HepG2 (cell line): Measurements from ENCODE around the gene SGO1. TPM values are rescaled to one million over a fixed set of nuclear protein-coding genes. Genes with fewer than 3 reads are reported as not detected.

Experiments
- ATAC-seq: fragments of 200-7000 bp; cut with Tn5 transposase; 3 replicates; pipeline ENCODE4 v1.9.1; 2020; ENCODE audit warnings: mild to moderate bottlenecking, moderate library complexity
- BruUV-seq: library from RNA; stranded (reverse); fragments of 400-500 nt; replicated peaks from 2 replicates; lab custom pipeline; 2021; lab: Mats Ljungman, UMichigan
- CTCF ChIA-PET: fragments of 300-600 bp; formaldehyde crosslinking; extraction: SDS; loops from one replicate; lab custom pipeline; 2021; ENCODE audit warnings: low total read pairs, inconsistent platforms, low intra/inter-chr PET ratio; lab: Yijun Ruan, JAX
- POLR2A ChIA-PET: fragments of 350-600 bp; sonication (Branson Sonifier 250); formaldehyde crosslinking; loops from one replicate; lab custom pipeline; 2020; ENCODE audit warnings: antibody characterized with exemption, inconsistent platforms; lab: Yijun Ruan, JAX
- DNase-seq: peaks from one replicate; pipeline ENCODE4 v3.0.0-alpha.2; 2015; ENCODE audit warnings: low spot score
- FAIRE-seq: peaks from 3 replicates; lab custom pipeline; 2011; peaks lifted over from hg19 to GRCh38; lab: Jason Lieb, UNC
- H2AFZ ChIP-seq: one replicate; pipeline ENCODE4 v1.6.1; 2011; ENCODE audit warnings: low read length, inconsistent platforms
- H3K27ac ChIP-seq: fragments of 300-600 bp; 3 replicates; pipeline ENCODE4 v1.8.0; 2011; ENCODE audit warnings: mixed run types, mild to moderate bottlenecking, mixed read lengths, low read length, inconsistent platforms; ENCODE audit not compliant: insufficient read depth; ENCODE audit errors: extremely low read length
- H3K27me3 ChIP-seq, 2 experiments: fragments of 200-600 bp in 1 of 2; 2 replicates in 1 of 2; 3 replicates in 1 of 2; pipeline versions ENCODE4 v1.6.0 to v1.8.0; 2011; ENCODE audit warnings: low read length in 2 of 2, mild to moderate bottlenecking in 2 of 2, moderate library complexity in 2 of 2, inconsistent platforms in 1 of 2; ENCODE audit not compliant: insufficient read depth in 2 of 2, control insufficient read depth in 1 of 2
- H3K36me3 ChIP-seq, 2 experiments: fragments of 200-600 bp in 1 of 2; replicated peaks in 1 of 2; 2 replicates in 1 of 2; 3 replicates in 1 of 2; pipeline versions ENCODE4 v1.5.1 to v1.8.0; 2011; ENCODE audit warnings: low read length in 2 of 2, inconsistent platforms in 1 of 2; ENCODE audit not compliant: insufficient read depth in 2 of 2, control insufficient read depth in 1 of 2
- H3K4me1 ChIP-seq: 2 replicates; pipeline ENCODE4 v1.5.1; 2012; ENCODE audit warnings: low read length, inconsistent platforms; ENCODE audit not compliant: insufficient read depth
- H3K4me2 ChIP-seq: 2 replicates; pipeline ENCODE4 v1.6.0; 2011; ENCODE audit warnings: low read depth, low read length, inconsistent platforms
- H3K4me3 ChIP-seq, 3 experiments: fragments of 200-600 bp in 1 of 3; sonication (generic), shearing (Covaris generic) in 1 of 3; replicated peaks in 1 of 3; 2 replicates each; pipeline ENCODE4 v1.5.1; 2011 to 2016; ENCODE audit warnings: low read length in 3 of 3, inconsistent platforms in 2 of 3, low read depth in 2 of 3, mild to moderate bottlenecking in 2 of 3, control low read depth in 1 of 3, mixed read lengths in 1 of 3; ENCODE audit not compliant: insufficient read depth in 1 of 3
- H3K79me2 ChIP-seq: one replicate; pipeline ENCODE4 v1.6.1; 2011; ENCODE audit warnings: low read length, inconsistent platforms; ENCODE audit not compliant: insufficient read depth
- H3K9ac ChIP-seq: 2 replicates; pipeline ENCODE4 v1.6.0; 2011; ENCODE audit warnings: mild to moderate bottlenecking, low read depth, low read length, inconsistent platforms; ENCODE audit not compliant: insufficient read depth
- H3K9me3 ChIP-seq: 2 replicates; pipeline ENCODE4 v1.5.1; 2012; ENCODE audit warnings: mild to moderate bottlenecking, low read length
- H4K20me1 ChIP-seq: 2 replicates; pipeline ENCODE4 v1.6.0; 2011; ENCODE audit warnings: inconsistent platforms, mild to moderate bottlenecking, low read length, moderate library complexity; ENCODE audit not compliant: insufficient read depth
- GABPA ChIP-seq, 2 experiments: IDR thresholded peaks; 2 replicates each; pipeline ENCODE4 v1.6.1; 2011 to 2016; ENCODE audit warnings: low read depth in 2 of 2, low read length in 1 of 2, missing biosample characterization in 1 of 2, missing genetic modification characterization in 1 of 2
- HNF4A ChIP-seq: sonication (generic); formaldehyde crosslinking; IDR thresholded peaks from 2 replicates; pipeline ENCODE4 v1.4.0; 2020; ENCODE audit warnings: missing genetic modification reagents
- MLX ChIP-seq: IDR thresholded peaks from 2 replicates; pipeline ENCODE4 v1.6.1; 2016
- ZNF101 ChIP-seq: sonication (generic); formaldehyde crosslinking; IDR thresholded peaks from 2 replicates; pipeline ENCODE4 v1.4.0; 2020; ENCODE audit warnings: mild to moderate bottlenecking, low read depth, missing genetic modification reagents, borderline replicate concordance
- WGBS: methylation state at CpG from one replicate; pipeline ENCODE4 v1.1.6; 2017; ENCODE audit warnings: low lambda C conversion rate; 5-methylcytosine and 5-hydroxymethylcytosine counted together
- in situ Hi-C: cut with HindIII; loops from 2 replicates; pipeline ENCODE4 v1.10.0; 2017; ENCODE audit warnings: low pct_unique_long_range_greater_than_20kb; ENCODE audit not compliant: extremely low pct_ligation_motif_present
- intact Hi-C: fragments of 100-400 bp; cut with micrococcal nuclease; formaldehyde crosslinking; loops from one replicate; pipeline ENCODE4 v1.10.0; 2022; ENCODE audit not compliant: unreplicated experiment
- polyA plus RNA-seq, 8 experiments: library from polyadenylated mRNA; depleted of rRNA in 3 of 8; stranded (reverse) in 7 of 8; unstranded in 1 of 8; fragments of >200 nt; fragmentation: Illumina TruSeq in 4 of 8; extraction: Trizol in 4 of 8; gene quantifications; 2 replicates each; pipeline versions ENCODE4 v1.2.1 to v1.2.3, GENCODE V29; 2011 to 2016; ENCODE audit warnings: low read depth in 4 of 8, missing spikeins in 1 of 8, mixed read lengths in 1 of 8; ENCODE audit not compliant: insufficient read depth in 1 of 8
- total RNA-seq, 5 experiments: library from RNA; depleted of rRNA; stranded (reverse); fragments of >200 nt; fragmentation: Illumina TruSeq; extraction: Trizol; gene quantifications; 2 replicates each; pipeline ENCODE4 v1.2.3, GENCODE V29; 2016; ENCODE audit warnings: low read depth in 1 of 5

The SGO1 gene
- total and polyA plus RNA-seq, 2 of the 13 experiments (the other 11 are each of a cell fraction or from before 2014, with no cell fraction given): 2.1 to 16.1 TPM

- ATAC-seq (no peak), FAIRE-seq (no peak), DNase-seq (no peak)
- H3K27ac ChIP-seq: no peak overlapping the region
- H3K9ac ChIP-seq: no peak overlapping the region
- 66% methylated on average over 7 of the region's 7 CpGs for WGBS
- H3K4me2 ChIP-seq: no peak overlapping the region
- BruUV-seq: no TSS peak
- in situ Hi-C loops: loop anchor here (25.0 kb wide), 1 partner anchor 1652 kb away; no protein-coding TSS in a partner anchor
- H3K79me2 ChIP-seq: no peaks in the 10 kb centered on the region
- intact Hi-C loops: no loop called here
- no peak overlapping the region for H3K4me3 ChIP-seq
- H3K4me1 ChIP-seq: no peaks in the 10 kb centered on the region
- CTCF ChIA-PET: no interaction called here
- no peaks in the 10 kb centered on the region for H4K20me1 ChIP-seq
- POLR2A ChIA-PET: no interaction called here
- no peaks in the 10 kb centered on the region for H3K36me3 ChIP-seq
- no peaks in the 10 kb centered on the region for H3K9me3 ChIP-seq
- TF ChIP-seq GABPA (IDR thresholded peaks at IDR 0.05; ENCODE audit: low read depth, low read length) (no peak), GABPA (CRISPR knock-in tag; IDR thresholded peaks at IDR 0.05; ENCODE audit: low read depth) (no peak)
- H2AFZ ChIP-seq: no peak overlapping the region
- no peaks in the 10 kb centered on the region for H3K27me3 ChIP-seq
These were observed 49.8 kb upstream of the SGO1 start for GRCh38 chr3:20235796-20236195.

- Histone ChIP-seq H3K9ac (no peak overlapping the region), H3K4me1 (no peaks in the 10 kb centered on the region), H4K20me1 (no peaks in the 10 kb centered on the region), H3K4me2 (no peak overlapping the region), H3K79me2 (no peaks in the 10 kb centered on the region), H3K9me3 (no peaks in the 10 kb centered on the region), H3K4me3 (no peak overlapping the region), H3K27me3 (no peaks in the 10 kb centered on the region), H3K27ac (no peak overlapping the region), H3K36me3 (no peaks in the 10 kb centered on the region)
- intact Hi-C loops: no loop called here
- FAIRE-seq (no peak), ATAC-seq (no peak), DNase-seq (no peak)
- no TSS peak for BruUV-seq
- 2% methylated on average over 2 of the region's 2 CpGs for WGBS
- POLR2A ChIA-PET: no interaction called here
- CTCF ChIA-PET: no interaction called here
- TF ChIP-seq ZNF101 (CRISPR knock-in tag) (no peak), MLX (CRISPR knock-in tag) (no peak), HNF4A (0 out of 2 replicates have a peak, but pooled peaks have one; percentile 13)
- TF ChIP-seq, all 625 proteins: peak for 1
- H2AFZ ChIP-seq: no peak overlapping the region
- in situ Hi-C loops: loop anchor here (25.0 kb wide), 1 partner anchor 1654 kb away; no protein-coding TSS in a partner anchor
These were observed 47.1 kb upstream of the SGO1 start for GRCh38 chr3:20232906-20233780.
